GM19463 (cell line): ENCODE results near the gene ASTN2.

Source experiments
- ATAC-seq: cut with Tn5 transposase; IDR thresholded peaks from one replicate; pipeline ENCODE4 v1.9.1; 2021; ENCODE audit warnings: mild to moderate bottlenecking, moderate library complexity; ENCODE audit not compliant: unreplicated experiment

ASTN2 gene

DNA sequence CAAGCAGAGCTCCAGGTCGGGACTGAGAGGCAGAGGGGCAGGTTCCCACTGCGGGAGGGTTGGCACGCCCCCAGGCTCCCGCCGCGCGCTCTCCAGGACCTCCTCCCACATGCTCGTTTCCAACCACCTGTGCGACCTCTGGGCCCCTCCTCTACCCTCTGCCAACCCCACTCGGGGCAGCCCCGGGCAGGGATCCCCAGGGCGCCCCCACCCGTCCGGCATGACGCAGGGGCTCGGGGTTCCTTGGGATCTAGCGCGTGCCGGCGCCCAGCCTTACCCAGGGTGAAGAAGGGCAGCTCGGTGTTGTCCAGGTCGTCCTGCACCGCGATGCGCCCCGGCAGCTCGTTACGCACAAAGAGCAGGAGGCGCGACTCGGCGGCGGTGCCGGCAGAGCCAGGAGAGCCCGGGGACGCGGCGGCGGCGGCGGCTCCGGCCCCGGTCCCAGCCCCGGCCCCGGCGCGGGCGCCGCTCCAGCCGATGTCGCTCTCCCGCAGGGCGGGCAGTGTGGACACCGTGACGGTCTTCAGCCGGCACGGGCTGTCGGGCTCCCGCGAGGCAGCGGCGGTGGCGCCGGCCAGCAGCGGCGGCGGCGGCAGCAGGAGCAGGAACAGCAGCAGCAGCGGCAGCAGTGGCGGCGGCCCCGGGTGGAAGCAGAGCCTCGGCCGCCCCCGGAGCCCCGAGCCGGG, 494 bp downstream of the ASTN2 start:
- ATAC-seq: no peak

- ATAC-seq: no peak
These were observed 1.3 kb downstream of the ASTN2 start for GRCh38 chr9:117413346-117414219.

- ATAC-seq: no peak
These were observed 2.0 kb downstream of the ASTN2 start for GRCh38 chr9:117412841-117413240.

GRCh38 chr9:117412006-117412715, 2.7 kb downstream of the ASTN2 start:
- ATAC-seq: no peak

DNA sequence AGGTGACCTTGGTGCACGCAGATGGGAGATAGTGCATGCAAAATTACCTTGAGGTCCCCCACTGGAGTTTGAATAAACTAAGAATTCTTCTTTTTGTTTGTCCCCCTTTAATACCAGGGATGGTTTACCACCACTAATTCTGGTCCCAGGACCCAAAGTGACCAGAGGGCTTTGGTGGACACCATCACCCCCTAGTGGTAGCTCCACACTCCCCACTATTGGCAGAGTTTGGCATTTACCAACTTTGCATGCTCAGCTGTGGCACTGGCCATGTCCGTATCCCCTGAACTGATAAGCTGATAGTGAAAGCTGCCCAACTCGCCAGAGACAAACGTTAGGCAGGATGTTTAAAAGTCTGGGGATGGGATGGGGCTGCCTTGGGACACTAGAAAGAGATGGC, 3.3 kb downstream of the ASTN2 start:
- ATAC-seq: no peak

- ATAC-seq: no peak
These were observed 5.5 kb downstream of the ASTN2 start for GRCh38 chr9:117409321-117409720.

DNA sequence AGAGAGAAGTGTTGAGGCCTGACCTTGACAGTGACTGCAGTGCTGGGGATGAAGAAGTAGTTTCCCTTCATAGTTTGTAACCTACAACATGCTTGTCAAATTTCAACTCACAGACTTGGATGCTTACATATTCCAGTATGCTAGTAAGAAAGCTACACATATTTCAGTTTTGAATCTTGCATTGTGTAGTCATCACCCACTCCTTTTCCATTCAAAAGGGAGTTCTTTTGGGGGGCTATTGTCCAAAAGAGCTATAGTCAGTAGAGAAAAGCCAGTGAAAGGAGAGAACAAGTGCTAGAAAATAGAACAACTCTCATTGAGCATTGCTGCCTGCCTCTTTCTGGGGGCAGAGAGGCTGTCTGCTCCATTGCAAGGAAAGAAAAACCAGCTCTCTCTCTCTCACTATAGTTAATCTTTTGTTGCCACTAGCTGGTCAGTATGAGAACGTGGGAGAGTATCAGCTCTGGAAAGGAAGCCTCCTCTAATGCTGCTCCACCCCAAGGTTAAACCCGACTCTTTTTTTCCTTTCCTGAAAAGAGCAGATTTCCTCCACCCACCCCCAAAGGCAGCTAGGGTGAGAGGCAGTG, 7.3 kb downstream of the ASTN2 start:
- ATAC-seq: no peak

DNA sequence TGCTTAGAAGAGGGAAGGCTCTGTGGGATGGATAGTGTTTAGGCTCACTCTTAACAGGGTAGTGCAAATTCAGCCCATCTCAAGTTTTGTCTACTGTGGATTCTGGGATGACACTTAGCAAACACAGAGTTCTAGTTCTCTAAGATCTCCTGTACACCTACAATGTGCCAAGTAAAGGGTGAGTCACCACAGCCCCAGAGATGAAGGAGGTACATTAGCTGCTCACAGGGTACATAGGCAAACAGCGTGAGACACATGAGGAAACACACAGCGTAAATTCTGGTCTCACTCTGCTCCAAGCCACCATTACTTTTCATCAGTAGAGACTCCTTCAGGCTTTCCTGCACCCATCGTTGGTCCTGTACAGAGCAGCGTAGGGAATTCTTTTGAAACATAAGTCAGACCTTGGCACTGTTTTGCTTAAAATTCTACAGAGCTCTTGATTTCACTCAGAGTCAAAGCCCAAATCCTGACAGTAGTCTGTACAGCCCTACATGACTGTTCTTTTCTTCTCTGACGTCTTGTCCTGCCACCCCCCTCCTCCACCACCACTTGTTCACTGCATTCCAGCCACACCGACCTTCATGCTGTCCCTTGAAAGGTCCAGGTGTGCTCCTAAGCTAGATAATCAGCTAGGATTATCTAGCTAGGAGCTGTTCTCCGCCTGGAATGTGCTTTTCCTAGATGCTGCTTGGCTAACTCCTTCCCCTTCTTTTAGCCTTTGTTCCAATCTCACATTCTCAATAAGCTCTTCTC, 8.7 kb downstream of the ASTN2 start:
- no peak for ATAC-seq

DNA sequence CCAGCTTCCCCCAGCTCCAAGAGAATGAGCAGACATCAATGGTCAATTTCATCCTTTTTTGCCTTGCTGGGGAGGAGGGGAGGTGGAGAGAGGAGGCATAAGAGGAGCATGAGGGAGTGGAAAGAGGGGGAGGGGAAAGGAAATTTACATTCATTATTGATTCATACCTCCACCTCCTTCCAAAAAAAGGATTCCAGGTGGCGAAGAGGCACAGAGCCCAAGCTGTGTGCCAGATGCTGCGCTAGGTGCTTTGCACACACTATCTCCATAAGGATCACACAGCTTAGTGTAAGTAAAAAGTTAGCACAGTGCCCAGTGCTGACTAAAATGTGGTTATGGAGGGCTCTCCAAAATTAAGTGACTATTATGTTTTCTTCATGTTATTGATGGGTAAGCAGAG, 11.0 kb downstream of the ASTN2 start:
- no peak for ATAC-seq

DNA sequence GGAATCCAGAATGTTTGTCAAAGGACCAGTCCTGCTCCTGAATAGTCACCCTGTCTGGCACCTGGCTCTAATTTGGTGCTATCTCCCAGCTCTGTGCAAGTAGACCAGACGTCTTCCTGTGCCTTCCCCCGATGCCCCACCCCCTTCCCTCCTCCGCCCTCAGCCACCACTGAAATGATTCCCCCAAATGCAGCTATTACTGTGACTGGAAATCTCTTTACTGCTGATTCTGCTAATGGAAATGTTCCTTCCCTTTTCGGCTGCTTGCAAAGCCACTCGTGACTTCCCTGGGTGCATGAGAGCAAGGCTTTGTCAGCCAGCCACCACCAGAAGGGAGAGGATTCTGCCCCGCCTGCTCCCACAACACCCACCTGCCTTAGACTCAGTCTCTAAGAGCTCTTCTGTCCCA, 11.4 kb downstream of the ASTN2 start:
- no peak for ATAC-seq

GRCh38 chr9:117400171-117400570, 14.7 kb downstream of the ASTN2 start:
- ATAC-seq: no peak

DNA sequence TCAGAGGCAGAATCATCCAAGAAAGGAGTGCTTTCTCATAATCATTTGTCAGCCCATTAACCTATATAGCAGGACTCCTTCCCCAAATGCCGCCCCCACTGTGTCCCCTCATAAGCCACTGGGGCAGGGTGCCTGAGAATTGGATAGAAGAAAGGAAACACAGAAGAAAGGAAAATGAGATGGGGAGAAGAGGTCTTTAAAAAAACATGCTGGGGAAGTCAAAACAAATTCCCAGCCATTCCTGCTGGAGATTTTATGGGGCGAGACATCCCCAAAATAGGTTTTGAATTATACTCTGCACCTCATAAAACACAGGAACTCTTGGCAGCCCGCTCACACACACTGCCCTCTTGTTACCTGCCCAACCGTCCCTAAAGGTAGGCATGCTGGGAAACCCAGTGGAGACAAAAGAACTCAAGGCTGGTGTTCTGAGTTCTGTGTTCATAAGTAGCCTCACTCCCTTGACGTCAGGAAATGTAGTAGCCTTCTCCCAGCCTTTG, 19.7 kb downstream of the ASTN2 start:
- no peak for ATAC-seq

DNA sequence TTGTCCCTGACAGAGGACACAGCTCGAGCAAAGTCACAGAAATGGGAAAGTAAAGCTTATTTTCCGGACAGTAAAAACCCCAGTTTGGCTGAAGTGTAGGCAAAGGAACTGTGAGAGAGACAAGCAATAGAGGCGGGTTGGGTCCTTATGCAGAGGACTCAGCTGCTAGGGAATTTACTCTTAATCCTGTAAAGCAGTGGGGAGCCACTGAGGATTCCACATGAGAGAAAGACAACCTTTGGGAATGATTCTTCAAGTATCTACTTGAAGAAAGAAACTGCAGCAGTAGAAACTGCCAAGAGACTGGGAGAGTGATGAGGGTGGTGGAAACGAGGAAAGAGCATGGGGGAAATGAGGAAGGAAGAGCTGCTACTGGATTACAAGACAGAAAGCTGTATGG, 20.2 kb downstream of the ASTN2 start:
- no peak for ATAC-seq

GRCh38 chr9:117392992-117393391, 21.9 kb downstream of the ASTN2 start:
- ATAC-seq: no peak

DNA sequence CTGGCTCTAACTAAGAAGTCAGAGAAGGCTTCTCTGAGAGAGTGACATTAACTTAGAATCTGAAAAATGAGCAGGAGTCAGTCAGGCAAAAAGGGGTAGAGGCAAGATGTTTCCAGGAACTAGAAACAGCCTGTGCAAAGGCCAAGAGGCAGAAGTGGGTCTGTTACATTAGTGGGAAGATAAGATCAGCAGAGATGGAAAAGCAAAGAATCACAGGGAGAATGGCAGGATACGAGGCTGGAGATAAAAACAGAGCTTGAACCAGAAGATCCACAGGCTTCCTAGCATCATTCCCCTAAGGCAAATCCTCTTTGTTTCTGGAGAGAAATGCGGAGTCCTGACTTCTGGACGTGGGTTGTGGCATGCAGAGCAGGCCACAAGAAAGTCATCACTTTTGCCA, 27.4 kb downstream of the ASTN2 start:
- ATAC-seq: no peak

DNA sequence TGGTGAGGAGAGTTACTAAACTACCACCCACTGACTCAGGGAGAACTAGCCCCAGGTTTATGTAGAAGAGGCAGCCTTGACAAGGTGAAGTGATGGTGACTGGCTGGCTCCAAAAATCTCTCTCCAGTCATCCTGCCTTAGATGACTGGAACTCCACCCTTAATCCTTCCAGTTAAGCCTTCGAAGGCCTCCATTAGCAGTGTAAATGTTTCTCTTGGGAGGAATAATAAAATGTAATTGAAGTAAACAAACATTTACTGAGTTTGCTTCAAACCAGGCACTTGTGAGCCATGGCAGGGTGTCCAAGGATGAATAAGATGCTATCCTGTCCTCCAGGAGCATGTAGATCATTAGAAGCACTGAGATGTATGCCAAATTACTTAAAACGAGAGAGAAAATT, 35.5 kb downstream of the ASTN2 start:
- ATAC-seq: no peak

GRCh38 chr9:117377046-117377445, 37.8 kb downstream of the ASTN2 start:
- ATAC-seq: no peak

DNA sequence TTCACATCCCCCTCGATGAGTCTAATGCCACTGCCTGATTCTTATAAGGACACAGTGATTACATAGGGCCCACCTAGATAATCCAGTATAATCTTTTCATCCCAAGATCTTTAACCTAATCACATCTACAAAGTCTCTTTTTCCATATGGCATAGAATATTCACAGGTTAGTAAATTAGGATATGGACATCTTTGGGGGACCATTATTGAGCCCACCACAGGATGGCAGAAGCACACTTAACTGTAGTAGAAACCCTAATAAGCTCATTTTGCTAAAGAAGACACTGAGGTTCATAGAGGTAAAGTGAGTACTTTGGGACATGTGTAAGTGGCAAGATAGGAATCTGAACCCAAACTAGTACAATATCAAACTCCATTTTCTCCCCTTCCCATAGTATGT, 38.9 kb downstream of the ASTN2 start:
- no peak for ATAC-seq

DNA sequence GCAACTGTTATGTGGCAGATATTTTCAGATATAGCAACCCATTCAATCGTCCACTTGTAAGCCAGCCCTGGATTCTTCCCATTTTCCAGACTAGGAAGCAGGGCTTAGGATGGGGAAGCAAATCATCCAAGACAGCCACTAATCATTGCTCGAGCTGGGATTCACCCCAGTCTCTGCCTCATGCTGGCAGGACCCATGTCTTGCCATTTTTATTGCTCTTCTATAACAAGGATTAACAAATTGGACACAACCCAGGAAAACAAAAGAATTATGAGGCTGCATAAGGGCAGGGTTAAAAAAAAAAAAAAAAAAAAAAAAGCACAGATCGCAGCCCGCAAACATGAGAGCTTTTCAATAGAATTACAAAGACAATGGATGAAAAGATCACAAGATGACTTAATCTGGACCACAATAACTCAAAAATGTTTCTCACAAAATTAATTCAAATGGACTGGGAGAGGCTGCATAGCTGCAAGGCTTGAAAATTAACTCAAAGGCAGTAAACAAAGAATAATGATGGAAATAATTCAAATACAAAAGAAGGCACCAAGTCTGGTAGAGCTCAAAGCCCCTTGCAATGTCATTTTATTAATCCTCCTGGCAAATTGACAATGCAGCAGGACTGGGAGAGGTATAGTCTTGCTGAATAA, 40.7 kb downstream of the ASTN2 start:
- no peak for ATAC-seq

DNA sequence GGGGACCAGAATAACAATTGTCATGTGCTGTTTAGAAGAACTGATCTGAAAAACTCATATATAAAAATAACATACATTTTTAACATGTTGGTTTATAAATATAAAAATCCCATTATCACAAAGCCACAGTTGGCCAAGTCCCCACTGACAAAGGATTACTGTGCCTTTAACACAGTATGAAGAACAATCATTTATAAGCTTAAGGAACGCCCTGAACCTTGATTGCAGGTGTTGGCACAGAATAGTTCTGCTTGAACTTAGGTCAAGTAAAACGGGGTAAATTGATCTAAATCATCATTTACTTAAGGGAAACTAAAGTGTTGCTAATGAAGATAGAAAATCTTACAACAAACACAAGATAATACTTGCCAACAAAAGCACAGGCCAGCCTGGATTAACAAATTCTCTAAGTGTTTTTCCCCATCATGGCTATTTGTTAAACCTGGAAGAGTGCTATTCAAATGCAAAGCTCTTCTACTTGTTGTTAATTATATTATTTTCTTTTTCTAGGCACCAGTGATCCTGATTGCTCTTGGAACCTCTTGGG, 46.1 kb downstream of the ASTN2 start:
- ATAC-seq: no peak
